ENCODE data around the gene SLC25A33.
"Not testable (repeated sequence)": the region's sequence is repeated elsewhere in the genome, so short reads cannot be mapped to it uniquely, and the experiment has no call there.

The SLC25A33 gene

DNA sequence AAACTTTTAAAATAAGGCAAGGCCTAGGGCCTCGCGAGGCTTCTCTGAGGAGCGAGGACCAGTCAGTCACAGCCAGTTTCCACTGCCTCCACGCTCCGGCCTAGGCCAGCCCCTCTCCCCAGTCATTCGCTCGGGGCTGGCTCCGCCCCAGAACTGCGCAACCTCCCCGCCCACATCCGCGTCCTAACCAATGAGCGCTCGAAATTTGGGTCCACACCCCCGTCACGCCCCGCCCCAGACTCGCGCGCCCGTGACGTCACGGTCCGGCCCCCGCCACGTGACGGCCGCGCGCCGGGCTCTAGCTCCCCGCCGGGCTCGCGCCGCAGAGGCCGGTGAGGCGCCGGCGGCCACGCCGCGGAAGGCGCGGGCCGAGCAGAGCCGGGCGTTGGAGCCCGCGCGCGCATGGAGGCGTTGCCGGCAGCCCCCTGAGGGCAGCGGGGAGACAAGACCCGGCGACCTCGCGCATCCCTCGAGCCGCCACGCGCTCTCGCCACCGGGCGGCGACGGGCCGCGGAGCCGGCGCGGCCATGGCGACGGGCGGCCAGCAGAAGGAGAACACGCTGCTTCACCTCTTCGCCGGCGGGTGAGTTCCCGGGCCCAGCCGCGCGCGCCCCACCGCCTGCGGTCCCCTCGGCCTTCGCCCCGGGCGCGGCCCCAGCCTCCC is at the start of gene SLC25A33:
TSS of gene SLC25A33 (plus strand) at position 301 of the 664 bp plus-strand sequence. CDS start at position 528, 227 bp downstream.
- DNase-seq: peak; percentile 92

DNA sequence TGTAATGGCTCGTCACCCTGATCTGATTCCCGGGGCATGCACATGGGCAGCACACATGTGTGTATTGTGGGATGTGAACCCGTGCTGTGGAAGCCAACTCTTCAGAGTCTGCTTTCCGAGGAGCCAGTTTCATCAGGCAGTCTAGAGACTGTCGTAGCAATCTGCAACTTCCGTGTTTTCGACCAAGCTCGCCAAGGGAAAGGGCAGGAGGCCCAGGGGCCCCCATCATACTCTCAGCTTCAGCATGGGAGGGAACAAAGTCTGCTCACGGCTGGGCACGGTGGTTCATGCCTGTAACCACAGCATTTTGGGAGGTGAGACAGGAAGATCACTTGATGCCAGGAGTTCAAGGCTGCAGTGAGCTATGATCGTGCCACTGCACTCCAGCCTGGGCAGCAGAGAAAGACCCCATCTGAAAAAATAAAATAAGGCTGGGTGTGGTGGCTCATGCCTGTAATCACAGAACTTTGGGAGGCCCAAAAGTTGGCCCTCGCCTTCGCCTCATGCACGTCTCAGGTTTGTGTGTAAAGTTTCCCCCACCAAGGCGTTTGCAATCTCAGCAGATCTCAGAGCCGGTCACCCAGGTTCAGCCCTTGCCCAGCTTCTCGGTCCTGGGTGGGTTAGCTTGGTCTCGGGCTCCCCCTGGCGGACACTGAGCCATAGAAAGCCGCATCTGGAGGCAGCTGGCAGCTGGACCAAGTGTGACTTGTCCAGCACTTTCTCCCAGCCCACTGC is 48.5 kb upstream of the SLC25A33 start:
- peak; percentile 7 for DNase-seq

GRCh38 chr1:9493326-9493725 is 45.9 kb upstream of the SLC25A33 start:
- DNase-seq: no peak

DNA sequence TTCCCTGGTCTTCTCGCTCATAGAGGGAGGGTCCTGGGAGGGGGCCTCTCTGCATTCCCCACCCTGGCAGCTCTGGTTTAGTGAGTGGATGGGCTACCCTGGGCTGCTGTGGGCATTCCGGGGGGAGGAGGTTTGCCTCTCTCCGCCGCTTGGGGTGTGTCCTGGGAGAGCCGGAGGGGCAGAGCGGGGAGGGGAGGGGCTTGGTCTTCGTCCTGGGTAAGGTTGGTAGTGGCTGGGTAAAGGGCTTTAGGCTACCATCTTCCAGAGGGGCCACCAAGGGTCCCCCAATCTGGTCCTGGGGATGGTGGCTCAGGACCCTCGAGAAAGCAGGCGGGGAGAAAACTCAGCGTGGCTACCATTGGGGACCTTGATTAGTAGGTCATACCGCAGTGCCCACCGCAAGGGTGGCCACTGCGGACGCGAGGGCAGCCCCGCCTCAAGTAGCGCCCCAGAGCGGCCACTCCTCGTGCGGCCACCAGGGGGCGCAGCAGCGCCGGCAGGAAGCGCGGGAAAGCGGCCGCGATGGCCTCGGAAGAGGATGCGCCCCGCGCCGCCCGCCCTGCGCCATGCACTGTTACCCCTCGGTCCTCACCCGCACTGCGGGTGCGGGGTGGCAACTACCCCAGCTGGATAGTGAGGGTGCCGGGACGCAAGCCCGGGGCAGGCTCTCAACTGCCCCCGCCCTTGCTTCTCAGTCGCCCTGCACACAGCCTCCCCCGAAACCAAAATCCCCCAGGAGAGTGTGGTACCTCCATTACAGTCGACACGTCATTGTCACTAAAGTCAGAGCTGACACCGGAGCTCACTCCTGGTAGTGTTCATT is 44.1 kb upstream of the SLC25A33 start:
- DNase-seq: no peak

- no peak for DNase-seq
Observed at GRCh38 chr1:9495854-9496374, 43.4 kb upstream of the SLC25A33 start.

DNA sequence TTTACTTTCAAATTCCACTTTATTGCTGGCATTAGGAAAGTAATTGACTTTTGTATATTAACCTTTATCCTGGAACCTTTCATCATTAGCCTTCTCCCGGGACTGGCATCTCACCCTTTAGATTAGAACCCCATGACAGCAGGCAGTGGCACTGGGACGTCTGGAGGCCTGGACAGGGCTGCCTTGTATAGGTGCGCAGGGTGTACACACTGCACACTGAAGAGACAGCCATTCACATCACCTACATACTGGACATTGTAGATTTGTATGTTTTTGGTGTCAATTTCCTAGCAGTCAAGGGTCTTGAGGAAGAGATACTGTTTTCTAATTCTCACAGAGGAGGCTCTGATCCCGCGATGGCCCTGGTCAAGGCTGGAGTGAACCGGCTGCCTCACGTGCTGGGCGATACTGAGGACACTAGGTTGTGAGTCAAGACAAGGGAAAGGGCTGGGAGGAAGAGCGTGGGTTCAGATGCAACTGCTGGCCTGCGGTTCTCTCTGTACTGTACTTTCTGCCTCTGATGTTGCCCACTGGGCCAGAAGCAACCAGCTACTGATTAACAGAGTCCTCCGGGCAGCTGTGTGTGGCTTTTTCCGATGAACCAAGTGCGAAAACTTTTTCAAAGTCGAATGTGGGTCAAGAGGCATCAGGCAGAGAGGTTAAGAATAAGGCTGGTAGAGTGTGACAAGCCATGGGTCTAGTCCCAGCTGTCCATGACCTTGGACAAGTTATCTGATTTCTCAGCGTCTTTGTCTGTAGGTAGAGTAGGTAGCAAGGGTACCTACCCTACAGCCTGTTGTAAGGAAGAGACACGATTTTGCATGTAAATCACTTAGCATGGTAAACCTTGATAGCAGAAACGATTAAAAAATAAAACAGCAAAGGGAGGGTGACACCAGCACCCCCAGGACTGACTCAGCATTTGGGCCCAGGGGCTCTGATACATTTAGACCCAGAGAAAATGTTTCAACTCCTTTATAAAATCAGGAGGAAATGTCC is 38.2 kb upstream of the SLC25A33 start:
- DNase-seq: no peak

- DNase-seq: no peak
Observed at GRCh38 chr1:9503001-9503675, 36.1 kb upstream of the SLC25A33 start.

DNA sequence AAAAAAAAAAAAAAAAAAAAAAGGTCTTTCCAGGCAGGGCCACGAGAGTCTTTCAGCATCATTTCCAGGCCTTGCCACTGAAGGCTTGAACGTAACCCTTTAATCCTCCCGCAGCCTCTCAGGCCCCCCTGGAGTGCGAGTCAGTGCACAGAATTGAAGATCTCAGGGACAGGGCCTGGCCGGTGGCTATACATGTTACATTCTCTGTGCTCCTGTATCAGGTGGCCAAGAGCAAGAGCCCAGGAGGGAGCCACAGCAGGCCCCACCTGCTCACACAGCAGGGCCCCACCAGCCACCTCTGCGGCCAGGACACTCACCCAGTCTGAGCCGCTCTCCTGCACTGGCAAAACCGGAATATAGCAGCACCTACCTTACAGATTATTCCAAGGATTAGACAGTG is 34.1 kb upstream of the SLC25A33 start:
- no peak for DNase-seq

DNA sequence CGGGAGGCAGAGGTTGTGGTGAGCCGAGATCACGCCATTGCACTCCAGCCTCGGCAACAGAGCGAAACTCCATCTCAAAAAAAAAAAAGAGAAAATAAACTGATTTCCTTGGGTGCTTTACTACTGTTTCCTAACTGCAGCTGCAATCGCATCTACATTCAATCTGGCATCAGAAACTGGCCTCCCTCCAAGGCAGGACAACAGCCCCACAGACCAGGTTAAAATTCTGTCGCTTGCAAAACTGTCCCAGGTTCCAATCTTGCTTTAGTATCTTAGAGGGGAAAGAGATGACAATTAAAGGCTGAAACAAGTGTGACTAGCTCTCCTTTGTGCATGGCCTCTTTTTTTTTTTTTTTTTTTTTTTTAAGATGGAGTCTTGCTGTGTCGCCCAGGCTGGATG is 32.4 kb upstream of the SLC25A33 start:
- DNase-seq: no peak

- no peak for DNase-seq
Observed at GRCh38 chr1:9510130-9510529, 29.1 kb upstream of the SLC25A33 start.

DNA sequence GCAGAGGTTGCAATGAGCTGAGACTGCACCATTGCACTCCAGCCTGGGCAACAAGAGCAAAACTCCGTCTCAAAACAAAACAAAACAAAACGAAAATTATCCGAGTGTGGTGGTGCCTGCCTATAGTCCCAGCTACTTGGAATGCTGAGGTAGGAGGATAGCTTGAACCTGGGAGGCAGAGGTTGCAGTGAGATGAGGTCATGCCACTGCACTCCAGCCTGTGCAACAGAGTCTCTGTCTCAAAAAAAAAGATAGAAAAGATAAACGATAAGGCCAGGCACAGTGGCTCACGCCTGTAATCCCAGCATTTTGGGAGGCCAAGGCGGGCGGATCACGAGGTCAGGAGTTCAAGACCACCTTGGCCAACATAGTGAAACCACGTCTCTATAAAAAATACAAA is 23.7 kb upstream of the SLC25A33 start:
- DNase-seq: not testable (repeated sequence)

DNA sequence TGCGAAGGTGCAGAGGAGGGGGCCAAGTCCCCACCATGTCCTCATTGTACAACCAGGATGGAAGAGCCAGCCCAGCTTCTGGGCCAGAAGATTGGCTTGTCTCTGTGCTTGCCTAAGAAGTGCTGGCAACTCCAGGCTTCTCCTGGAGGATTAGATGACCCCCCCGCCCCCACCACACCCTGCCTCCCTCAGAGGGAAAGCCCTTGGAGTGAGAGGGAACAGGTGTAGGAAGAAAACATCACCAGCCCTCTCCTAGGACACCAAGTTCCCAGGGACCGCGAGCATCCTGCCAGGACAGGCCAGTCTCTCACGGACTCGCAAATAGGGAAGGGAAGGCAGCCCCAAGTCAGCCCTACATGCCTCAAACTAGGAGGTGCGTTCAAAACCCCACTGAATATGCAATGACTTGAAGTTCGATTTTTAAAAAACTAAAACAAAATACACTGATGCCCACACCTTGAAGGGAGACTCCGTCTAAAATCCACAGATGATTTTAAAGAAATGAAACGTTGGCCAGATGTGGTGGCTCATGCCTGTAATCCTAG is 20.7 kb upstream of the SLC25A33 start:
- no peak for DNase-seq

GRCh38 chr1:9520411-9520810 is 18.9 kb upstream of the SLC25A33 start:
- no peak for DNase-seq

- no peak for DNase-seq
Observed at GRCh38 chr1:9529190-9529589, 10.1 kb upstream of the SLC25A33 start.

- DNase-seq: no peak
Observed at GRCh38 chr1:9530320-9530719, 8.9 kb upstream of the SLC25A33 start.

DNA sequence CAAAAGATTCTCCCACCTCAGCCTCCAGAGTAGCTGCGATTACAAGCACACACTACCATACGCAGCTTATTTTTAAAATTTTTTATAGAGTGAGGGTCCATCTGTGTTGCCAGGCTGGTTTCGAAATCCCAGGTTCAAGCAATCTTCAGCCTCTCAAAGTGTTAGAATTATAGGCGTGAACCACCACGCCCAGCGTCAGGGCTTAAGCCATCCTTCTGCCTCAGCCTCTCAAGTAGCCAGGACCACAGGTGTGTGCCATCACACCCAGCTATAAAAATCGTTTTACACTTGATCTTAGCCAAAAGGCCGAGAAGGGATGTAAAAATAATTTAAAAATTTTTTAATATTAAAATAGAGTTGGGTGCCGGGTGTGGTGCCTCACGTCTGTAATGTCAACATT is 4.3 kb upstream of the SLC25A33 start:
- DNase-seq: no peak

DNA sequence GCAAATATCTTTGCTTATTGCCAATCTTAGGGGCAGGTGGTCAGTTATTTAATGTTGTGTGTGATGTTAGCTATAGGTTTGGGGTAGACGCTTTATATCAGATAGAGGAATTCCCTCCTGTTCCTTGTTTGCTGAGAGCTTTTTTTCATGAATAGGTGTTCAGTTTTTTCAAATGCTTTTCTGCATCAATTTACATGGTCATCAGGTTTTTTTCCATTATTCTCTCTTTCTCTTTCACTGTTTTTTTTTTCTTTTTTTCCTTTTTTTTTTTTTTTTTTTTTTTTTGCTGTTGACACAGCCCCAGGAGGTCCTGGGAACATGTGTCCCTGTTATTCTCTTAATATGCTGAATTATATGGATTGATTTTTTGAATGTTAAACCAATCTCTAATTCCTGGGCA is 3.0 kb upstream of the SLC25A33 start:
- no peak for DNase-seq

GRCh38 chr1:9537863-9538668 is 1.2 kb upstream of the SLC25A33 start:
- DNase-seq: peak; percentile 84

GRCh38 chr1:9538669-9539164 is 548 bp upstream of the SLC25A33 start:
- DNase-seq: no peak

All from NCI-H2029 treated with DMSO at 0.1 percent for 48 hours (cell line).